ENCODE results near the gene B3GAT1. TPM values are rescaled to one million over a fixed set of nuclear protein-coding genes. Genes with fewer than 3 reads are reported as not detected.

Gene B3GAT1
- polyA plus RNA-seq, 3 donors: not detected

DNA sequence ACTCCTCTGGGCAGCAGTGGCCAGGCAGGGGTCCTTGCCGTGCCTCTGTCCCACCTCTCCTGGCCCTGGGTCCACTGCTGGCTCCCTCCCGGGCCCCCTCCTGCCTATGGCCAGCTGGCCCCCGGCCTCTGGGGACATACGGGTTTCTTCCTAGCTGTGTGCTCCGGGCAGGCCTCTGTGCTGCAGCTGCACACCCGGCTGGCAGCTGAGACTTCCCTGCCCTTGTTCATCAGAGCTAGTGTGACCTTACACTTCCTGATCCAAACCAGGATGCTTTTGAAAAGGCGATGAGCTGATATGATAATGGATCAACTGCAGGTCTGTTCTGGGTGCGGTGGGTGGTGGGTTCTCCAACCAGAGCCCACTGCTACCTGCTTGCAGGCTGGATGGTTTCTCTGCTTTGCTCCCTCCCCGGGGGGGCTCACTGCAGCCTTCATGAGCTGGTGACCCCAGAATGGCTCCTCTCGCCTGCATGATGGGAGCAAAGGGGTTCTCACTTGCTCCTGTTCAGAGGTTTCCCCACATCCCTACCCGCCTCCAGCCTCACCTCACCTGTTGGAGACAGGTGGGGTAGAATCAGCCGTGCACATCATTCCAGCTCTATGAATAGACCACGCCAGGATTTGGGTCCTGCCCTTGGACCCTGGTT, 13.3 kb downstream of the B3GAT1 start:
- H3K27me3 ChIP-seq (ENCODE audit: control insufficient read depth in 2 of 2, insufficient read depth in 2 of 2, low read length in 2 of 2): no peaks in the 10 kb centered on the region
- H3K4me3 ChIP-seq (replicated peaks in 1 of 3; ENCODE audit: low read depth in 2 of 3, low read length in 3 of 3): no peak overlapping the region
- no peaks in the 10 kb centered on the region for H3K4me1 ChIP-seq (ENCODE audit: control insufficient read depth in 1 of 2, insufficient read depth in 2 of 2, low read length in 2 of 2)
- H3K36me3 Mint-ChIP-seq: no peaks in the 10 kb centered on the region
- 78% methylated on average over 8 of the region's 13 CpGs for WGBS (ENCODE audit: insufficient coverage)
- DNase-seq: no peak
- H4K20me1 ChIP-seq (ENCODE audit: insufficient read depth, low read length): no peaks in the 10 kb centered on the region
- H3K9me3 ChIP-seq (replicated peaks in 1 of 2; ENCODE audit: control insufficient read depth in 1 of 2, insufficient read depth in 1 of 2, low read length in 2 of 2): no peaks in the 10 kb centered on the region
- intact Hi-C loops (cut with micrococcal nuclease): no loop called here
- H3K4me1 Mint-ChIP-seq: no peaks in the 10 kb centered on the region
- H3K79me2 ChIP-seq (ENCODE audit: insufficient read depth, low read length): no peaks in the 10 kb centered on the region
- TF ChIP-seq, protein P1, sequence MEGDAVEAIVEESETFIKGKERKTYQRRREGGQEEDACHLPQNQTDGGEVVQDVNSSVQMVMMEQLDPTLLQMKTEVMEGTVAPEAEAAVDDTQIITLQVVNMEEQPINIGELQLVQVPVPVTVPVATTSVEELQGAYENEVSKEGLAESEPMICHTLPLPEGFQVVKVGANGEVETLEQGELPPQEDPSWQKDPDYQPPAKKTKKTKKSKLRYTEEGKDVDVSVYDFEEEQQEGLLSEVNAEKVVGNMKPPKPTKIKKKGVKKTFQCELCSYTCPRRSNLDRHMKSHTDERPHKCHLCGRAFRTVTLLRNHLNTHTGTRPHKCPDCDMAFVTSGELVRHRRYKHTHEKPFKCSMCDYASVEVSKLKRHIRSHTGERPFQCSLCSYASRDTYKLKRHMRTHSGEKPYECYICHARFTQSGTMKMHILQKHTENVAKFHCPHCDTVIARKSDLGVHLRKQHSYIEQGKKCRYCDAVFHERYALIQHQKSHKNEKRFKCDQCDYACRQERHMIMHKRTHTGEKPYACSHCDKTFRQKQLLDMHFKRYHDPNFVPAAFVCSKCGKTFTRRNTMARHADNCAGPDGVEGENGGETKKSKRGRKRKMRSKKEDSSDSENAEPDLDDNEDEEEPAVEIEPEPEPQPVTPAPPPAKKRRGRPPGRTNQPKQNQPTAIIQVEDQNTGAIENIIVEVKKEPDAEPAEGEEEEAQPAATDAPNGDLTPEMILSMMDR (IDR thresholded peaks at IDR 0.05): no peak
- H3K9ac ChIP-seq (ENCODE audit: insufficient read depth, low read length, poor library complexity, severe bottlenecking): no peak overlapping the region
- H3K9me3 Mint-ChIP-seq: peaks cover 0 to 2% (median 0%) of the 10 kb centered on the region in 7 donors
- no peak overlapping the region for H3K27ac ChIP-seq (ENCODE audit: low read depth in 1 of 2, low read length in 2 of 2)
- H3K36me3 ChIP-seq (replicated peaks in 1 of 2; ENCODE audit: control insufficient read depth in 1 of 2, insufficient read depth in 2 of 2, low read length in 2 of 2): no peaks in the 10 kb centered on the region
- H3K4me3 Mint-ChIP-seq: no peak overlapping the region
- H3K4me2 ChIP-seq (replicated peaks; ENCODE audit: extremely low read depth, low read length, poor library complexity, severe bottlenecking): no peak overlapping the region
- H3K27ac Mint-ChIP-seq: no peak overlapping the region
- H2AFZ ChIP-seq (ENCODE audit: insufficient read depth, low read depth, low read length, poor library complexity, severe bottlenecking): no peak overlapping the region
- peaks cover 2 to 10% (median 3%) of the 10 kb centered on the region in 3 donors for H3K27me3 Mint-ChIP-seq (ENCODE audit: low read depth in 3 of 3)

DNA sequence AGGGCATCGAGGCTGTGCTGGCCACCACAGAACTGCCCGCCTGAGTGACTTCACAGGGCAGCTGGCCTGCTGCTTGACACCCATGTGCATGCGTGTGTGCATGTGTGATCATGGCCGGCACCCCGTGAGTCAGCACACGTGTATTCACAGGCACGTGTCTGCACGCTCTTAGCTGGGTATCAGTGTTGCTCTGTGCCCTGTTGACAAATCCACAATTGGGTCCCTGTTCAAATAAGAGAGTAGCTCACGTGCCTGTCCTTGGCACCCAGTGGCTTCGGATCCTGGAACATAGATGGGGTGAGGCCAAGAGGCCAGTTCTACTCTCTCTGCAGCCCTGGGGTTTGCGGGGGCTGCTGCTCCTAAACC, 14.0 kb downstream of the B3GAT1 start:
- Histone ChIP-seq H3K27ac (ENCODE audit: low read depth in 1 of 2, low read length in 2 of 2) (no peak overlapping the region), H3K9me3 (replicated peaks in 1 of 2; ENCODE audit: control insufficient read depth in 1 of 2, insufficient read depth in 1 of 2, low read length in 2 of 2) (no peaks in the 10 kb centered on the region), H3K9ac (ENCODE audit: insufficient read depth, low read length, poor library complexity, severe bottlenecking) (no peak overlapping the region), H4K20me1 (ENCODE audit: insufficient read depth, low read length) (no peaks in the 10 kb centered on the region), H3K27me3 (ENCODE audit: control insufficient read depth in 2 of 2, insufficient read depth in 2 of 2, low read length in 2 of 2) (no peaks in the 10 kb centered on the region), H2AFZ (ENCODE audit: insufficient read depth, low read depth, low read length, poor library complexity, severe bottlenecking) (no peak overlapping the region), H3K36me3 (replicated peaks in 1 of 2; ENCODE audit: control insufficient read depth in 1 of 2, insufficient read depth in 2 of 2, low read length in 2 of 2) (no peaks in the 10 kb centered on the region), H3K79me2 (ENCODE audit: insufficient read depth, low read length) (no peaks in the 10 kb centered on the region), H3K4me1 (ENCODE audit: control insufficient read depth in 1 of 2, insufficient read depth in 2 of 2, low read length in 2 of 2) (no peaks in the 10 kb centered on the region), H3K4me3 (replicated peaks in 1 of 3; ENCODE audit: low read depth in 2 of 3, low read length in 3 of 3) (no peak overlapping the region), H3K4me2 (replicated peaks; ENCODE audit: extremely low read depth, low read length, poor library complexity, severe bottlenecking) (no peak overlapping the region)
- no peak for DNase-seq
- 95% methylated on average over 9 of the region's 11 CpGs for WGBS (ENCODE audit: insufficient coverage)
- TF ChIP-seq, protein P1 (IDR thresholded peaks at IDR 0.05): no peak
- intact Hi-C loops (cut with micrococcal nuclease): no loop called here
- H3K27me3 Mint-ChIP-seq (ENCODE audit: low read depth in 3 of 3): peaks cover 2 to 10% (median 3%) of the 10 kb centered on the region in 3 donors
- no peak overlapping the region for H3K4me3 Mint-ChIP-seq
- no peaks in the 10 kb centered on the region for H3K4me1 Mint-ChIP-seq
- H3K9me3 Mint-ChIP-seq: peaks cover 0 to 2% (median 0%) of the 10 kb centered on the region in 7 donors
- H3K27ac Mint-ChIP-seq: no peak overlapping the region
- H3K36me3 Mint-ChIP-seq: no peaks in the 10 kb centered on the region

Measured in CD14-positive monocyte (primary cell).